Measurements from ENCODE around the gene DOP1B.

Gene DOP1B

DNA sequence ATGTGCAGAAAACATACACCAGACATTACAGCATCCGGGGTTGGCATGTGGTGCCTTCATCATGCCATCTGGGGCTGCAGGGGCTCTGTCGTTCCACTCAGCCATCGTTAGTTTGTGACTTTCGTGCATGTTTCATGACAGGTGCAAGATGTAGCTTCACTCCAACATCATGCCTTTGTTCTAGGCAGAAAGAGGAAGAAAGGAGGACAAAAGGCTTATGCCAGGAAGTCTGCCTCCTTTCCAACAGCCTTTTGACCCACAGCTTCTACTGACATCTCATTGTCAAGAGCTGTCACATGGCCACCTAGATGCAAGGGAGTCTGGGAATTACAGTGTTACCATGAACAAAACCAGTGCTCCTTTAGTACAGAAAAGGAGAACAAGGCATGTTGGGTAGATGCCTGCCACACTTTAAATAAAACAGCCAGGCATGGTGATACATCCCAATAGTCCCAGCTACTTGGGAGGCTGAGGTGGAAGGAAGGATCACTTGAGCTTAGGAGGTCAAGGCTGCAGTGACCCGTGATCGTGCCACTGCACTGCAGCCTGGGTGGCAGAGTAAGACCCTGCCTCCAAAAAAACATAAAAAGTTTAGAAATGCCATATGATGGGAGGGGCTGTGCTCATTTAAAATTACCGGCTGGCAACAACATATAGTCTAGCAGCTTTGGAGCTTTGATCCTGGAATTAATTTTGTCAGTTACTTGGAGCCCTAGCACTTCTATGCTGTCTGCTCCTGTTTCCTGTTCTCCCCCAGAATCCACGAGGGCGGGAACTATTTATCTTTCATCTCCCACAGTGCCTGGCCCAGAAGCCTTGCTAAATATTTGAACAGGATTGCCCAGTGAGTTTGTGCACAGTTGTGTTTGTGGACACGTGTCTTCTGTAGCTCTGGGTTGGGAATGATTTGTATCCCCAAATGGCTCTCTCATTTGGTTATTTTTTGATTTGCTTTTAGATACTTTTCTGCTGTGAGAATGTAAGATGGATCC lies 7.4 kb downstream of the DOP1B start:
- H3K9ac ChIP-seq (ENCODE audit: low read depth, low read length): no peak overlapping the region
- H3K4me3 ChIP-seq (ENCODE audit: low read length): no peak overlapping the region
- no peaks in the 10 kb centered on the region for H3K9me3 ChIP-seq (ENCODE audit: insufficient read depth, low read depth, low read length)
- H3K4me1 ChIP-seq (ENCODE audit: insufficient read depth, low read length): no peaks in the 10 kb centered on the region
- no peaks in the 10 kb centered on the region for H3K36me3 ChIP-seq (ENCODE audit: insufficient read depth, low read depth, low read length)
- H3K27ac ChIP-seq (ENCODE audit: low read length): no peak overlapping the region
- no peaks in the 10 kb centered on the region for H3K27me3 ChIP-seq (ENCODE audit: insufficient read depth, low read length)

DNA sequence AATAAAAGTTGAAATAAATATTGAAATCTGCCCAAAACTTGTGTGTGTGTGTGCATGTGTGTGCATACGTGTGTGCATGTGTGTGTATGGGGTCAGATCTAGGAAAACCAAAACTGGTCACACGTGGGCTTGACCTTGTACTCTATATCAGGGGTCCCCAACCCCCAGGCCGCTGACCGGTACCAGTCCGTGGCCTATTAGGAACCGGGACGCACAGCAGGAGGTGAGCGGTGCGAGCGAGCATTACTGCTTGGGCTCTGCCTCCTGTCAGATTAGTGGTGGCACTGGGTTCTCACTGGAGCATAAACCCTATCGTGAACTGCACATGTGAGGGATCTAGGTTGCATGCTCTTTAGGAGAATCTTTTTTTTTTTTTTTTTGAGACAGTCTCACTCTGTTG lies 8.7 kb downstream of the DOP1B start:
- Histone ChIP-seq H3K27ac (ENCODE audit: low read length) (no peak overlapping the region), H3K4me1 (ENCODE audit: insufficient read depth, low read length) (no peaks in the 10 kb centered on the region), H3K9ac (ENCODE audit: low read depth, low read length) (no peak overlapping the region), H3K27me3 (ENCODE audit: insufficient read depth, low read length) (no peaks in the 10 kb centered on the region), H3K36me3 (ENCODE audit: insufficient read depth, low read depth, low read length) (no peaks in the 10 kb centered on the region), H3K4me3 (ENCODE audit: low read length) (no peak overlapping the region), H3K9me3 (ENCODE audit: insufficient read depth, low read depth, low read length) (no peaks in the 10 kb centered on the region)

- Histone ChIP-seq H3K27ac (ENCODE audit: low read length) (no peak overlapping the region), H3K36me3 (ENCODE audit: insufficient read depth, low read depth, low read length) (no peaks in the 10 kb centered on the region), H3K9ac (ENCODE audit: low read depth, low read length) (no peak overlapping the region), H3K9me3 (ENCODE audit: insufficient read depth, low read depth, low read length) (no peaks in the 10 kb centered on the region), H3K27me3 (ENCODE audit: insufficient read depth, low read length) (no peaks in the 10 kb centered on the region), H3K4me1 (ENCODE audit: insufficient read depth, low read length) (no peaks in the 10 kb centered on the region), H3K4me3 (ENCODE audit: low read length) (no peak overlapping the region)
Observed at GRCh38 chr21:36166705-36167104, 10.1 kb downstream of the DOP1B start.

DNA sequence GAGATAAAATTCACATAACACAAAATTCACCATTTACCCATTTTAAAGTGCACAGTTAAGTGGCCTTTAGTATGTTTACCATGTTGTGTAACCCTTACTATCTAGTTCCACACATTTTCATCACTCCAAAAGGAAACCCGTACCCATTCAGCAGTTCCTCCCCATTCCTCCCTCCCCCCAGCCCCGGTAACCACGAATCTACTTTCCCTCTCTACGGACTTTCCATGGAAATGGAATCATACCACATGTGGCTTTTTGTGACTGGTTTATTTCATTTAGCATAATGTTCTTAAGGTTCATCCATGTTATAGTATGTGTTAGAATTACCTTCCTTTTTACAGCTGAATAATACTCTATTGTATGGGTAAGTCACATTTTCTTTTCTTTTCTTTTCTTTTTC lies 10.9 kb downstream of the DOP1B start:
- Histone ChIP-seq H3K27ac (ENCODE audit: low read length) (no peak overlapping the region), H3K27me3 (ENCODE audit: insufficient read depth, low read length) (no peaks in the 10 kb centered on the region), H3K9me3 (ENCODE audit: insufficient read depth, low read depth, low read length) (no peaks in the 10 kb centered on the region), H3K9ac (ENCODE audit: low read depth, low read length) (no peak overlapping the region), H3K36me3 (ENCODE audit: insufficient read depth, low read depth, low read length) (no peaks in the 10 kb centered on the region), H3K4me3 (ENCODE audit: low read length) (no peak overlapping the region), H3K4me1 (ENCODE audit: insufficient read depth, low read length) (no peaks in the 10 kb centered on the region)

GRCh38 chr21:36169470-36170128 lies 13.0 kb downstream of the DOP1B start:
- Histone ChIP-seq H3K27me3 (ENCODE audit: insufficient read depth, low read length) (no peaks in the 10 kb centered on the region), H3K36me3 (ENCODE audit: insufficient read depth, low read depth, low read length) (no peaks in the 10 kb centered on the region), H3K9ac (ENCODE audit: low read depth, low read length) (no peak overlapping the region), H3K27ac (ENCODE audit: low read length) (no peak overlapping the region), H3K4me1 (ENCODE audit: insufficient read depth, low read length) (no peaks in the 10 kb centered on the region), H3K4me3 (ENCODE audit: low read length) (no peak overlapping the region), H3K9me3 (ENCODE audit: insufficient read depth, low read depth, low read length) (no peaks in the 10 kb centered on the region)

DNA sequence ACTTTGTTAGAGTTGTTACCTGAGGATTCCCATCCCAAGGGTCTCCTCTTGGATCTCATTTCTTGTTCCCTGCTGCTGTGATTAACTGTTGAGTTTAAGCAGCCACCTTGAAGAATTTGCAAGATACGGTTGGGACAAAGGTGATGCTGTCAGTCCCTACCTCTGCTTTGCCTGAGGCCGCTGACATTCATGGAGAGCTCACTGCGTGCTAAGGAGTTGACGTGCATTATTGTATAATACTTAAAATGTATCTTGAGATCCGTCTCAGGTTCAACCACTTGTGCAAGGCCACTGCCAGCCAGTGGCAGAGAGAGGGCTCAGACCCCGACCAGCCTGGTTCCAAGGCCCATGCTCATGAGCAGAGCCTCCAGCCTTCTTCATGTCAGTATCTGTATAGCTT lies 14.2 kb downstream of the DOP1B start:
- no peak overlapping the region for H3K27ac ChIP-seq (ENCODE audit: low read length)
- H3K9me3 ChIP-seq (ENCODE audit: insufficient read depth, low read depth, low read length): no peaks in the 10 kb centered on the region
- no peaks in the 10 kb centered on the region for H3K36me3 ChIP-seq (ENCODE audit: insufficient read depth, low read depth, low read length)
- no peaks in the 10 kb centered on the region for H3K27me3 ChIP-seq (ENCODE audit: insufficient read depth, low read length)
- no peaks in the 10 kb centered on the region for H3K4me1 ChIP-seq (ENCODE audit: insufficient read depth, low read length)
- no peak overlapping the region for H3K4me3 ChIP-seq (ENCODE audit: low read length)
- no peak overlapping the region for H3K9ac ChIP-seq (ENCODE audit: low read depth, low read length)

GRCh38 chr21:36171336-36171735 lies 14.7 kb downstream of the DOP1B start:
- H3K36me3 ChIP-seq (ENCODE audit: insufficient read depth, low read depth, low read length): no peaks in the 10 kb centered on the region
- no peak overlapping the region for H3K4me3 ChIP-seq (ENCODE audit: low read length)
- no peaks in the 10 kb centered on the region for H3K9me3 ChIP-seq (ENCODE audit: insufficient read depth, low read depth, low read length)
- no peaks in the 10 kb centered on the region for H3K4me1 ChIP-seq (ENCODE audit: insufficient read depth, low read length)
- no peaks in the 10 kb centered on the region for H3K27me3 ChIP-seq (ENCODE audit: insufficient read depth, low read length)
- no peak overlapping the region for H3K27ac ChIP-seq (ENCODE audit: low read length)
- no peak overlapping the region for H3K9ac ChIP-seq (ENCODE audit: low read depth, low read length)

GRCh38 chr21:36171741-36172331 lies 15.2 kb downstream of the DOP1B start:
- Histone ChIP-seq H3K27me3 (ENCODE audit: insufficient read depth, low read length) (no peaks in the 10 kb centered on the region), H3K27ac (ENCODE audit: low read length) (no peak overlapping the region), H3K36me3 (ENCODE audit: insufficient read depth, low read depth, low read length) (no peaks in the 10 kb centered on the region), H3K4me3 (ENCODE audit: low read length) (no peak overlapping the region), H3K9me3 (ENCODE audit: insufficient read depth, low read depth, low read length) (no peaks in the 10 kb centered on the region), H3K9ac (ENCODE audit: low read depth, low read length) (no peak overlapping the region), H3K4me1 (ENCODE audit: insufficient read depth, low read length) (no peaks in the 10 kb centered on the region)

- Histone ChIP-seq H3K4me1 (ENCODE audit: insufficient read depth, low read length) (no peaks in the 10 kb centered on the region), H3K36me3 (ENCODE audit: insufficient read depth, low read depth, low read length) (no peaks in the 10 kb centered on the region)
Observed at GRCh38 chr21:36174780-36175179, 18.2 kb downstream of the DOP1B start.

DNA sequence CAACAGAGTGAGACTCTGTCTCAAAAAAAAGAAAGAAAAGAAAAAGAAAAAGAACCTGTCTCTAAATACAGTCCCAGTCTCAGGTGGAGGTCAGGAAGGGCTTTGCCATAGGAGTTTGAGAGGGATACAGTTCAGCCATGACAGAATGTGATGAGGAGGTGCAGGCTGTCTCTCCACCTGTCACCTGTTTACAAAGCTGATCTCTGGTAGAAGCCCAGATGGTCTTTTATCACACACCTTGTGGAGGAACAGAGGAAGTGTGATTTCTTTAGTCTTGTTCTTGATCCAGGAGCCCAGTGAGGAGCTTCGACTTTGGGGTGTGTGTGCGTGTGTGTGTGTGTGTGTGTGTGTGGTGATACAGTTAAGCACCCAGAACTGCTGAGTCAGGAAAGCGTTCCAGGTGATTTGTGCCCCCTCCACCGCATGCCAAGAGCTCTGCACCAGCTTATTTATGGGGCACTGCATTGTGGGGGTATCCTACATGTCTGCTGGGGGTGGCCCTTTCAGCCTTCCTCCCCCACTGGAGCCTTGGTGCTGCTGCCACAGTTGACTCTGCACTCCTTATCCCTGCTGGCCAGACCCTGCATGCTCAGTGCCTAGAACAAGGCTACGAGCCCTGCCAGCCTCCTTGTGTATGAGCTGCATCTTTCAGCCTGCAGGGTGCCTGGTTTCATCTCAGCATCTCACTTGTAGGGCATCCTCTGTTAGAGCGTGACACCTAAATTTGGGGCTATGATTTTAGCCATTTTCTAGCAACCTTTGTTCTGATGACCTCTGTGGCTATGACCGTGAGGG lies 19.3 kb downstream of the DOP1B start:
- no peak overlapping the region for H3K9ac ChIP-seq (ENCODE audit: low read depth, low read length)
- no peak overlapping the region for H3K27ac ChIP-seq (ENCODE audit: low read length)
- H3K36me3 ChIP-seq (ENCODE audit: insufficient read depth, low read depth, low read length): no peaks in the 10 kb centered on the region
- H3K27me3 ChIP-seq (ENCODE audit: insufficient read depth, low read length): no peaks in the 10 kb centered on the region
- no peak overlapping the region for H3K4me3 ChIP-seq (ENCODE audit: low read length)
- H3K4me1 ChIP-seq (ENCODE audit: insufficient read depth, low read length): no peaks in the 10 kb centered on the region
- no peaks in the 10 kb centered on the region for H3K9me3 ChIP-seq (ENCODE audit: insufficient read depth, low read depth, low read length)

More at GRCh38 chr21:36174780-36175179, 18.2 kb downstream of the DOP1B start:
- Histone ChIP-seq H3K4me3 (ENCODE audit: low read length) (no peak overlapping the region), H3K27ac (ENCODE audit: low read length) (no peak overlapping the region), H3K9ac (ENCODE audit: low read depth, low read length) (no peak overlapping the region), H3K9me3 (ENCODE audit: insufficient read depth, low read depth, low read length) (no peaks in the 10 kb centered on the region), H3K27me3 (ENCODE audit: insufficient read depth, low read length) (no peaks in the 10 kb centered on the region)

DNA sequence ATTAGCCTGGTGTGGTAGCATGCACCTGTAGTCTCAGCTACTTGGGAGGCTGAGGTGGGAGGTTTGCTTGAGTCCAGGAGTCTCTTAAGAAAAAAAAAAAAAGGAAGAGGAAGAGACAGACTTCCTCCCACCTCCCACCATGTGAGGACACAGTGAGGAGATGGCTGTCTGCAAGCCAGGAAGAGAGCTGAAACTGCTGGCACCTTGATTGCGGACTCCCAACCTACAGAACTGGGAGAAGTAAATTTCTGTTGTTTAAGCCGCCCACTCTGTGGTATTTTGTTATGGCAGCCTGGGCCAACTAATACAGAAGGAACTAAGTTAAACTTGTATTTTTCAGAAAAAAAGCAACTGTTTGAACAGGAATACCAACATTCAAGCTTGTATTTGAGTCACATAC lies 21.7 kb downstream of the DOP1B start:
- Histone ChIP-seq H3K27me3 (ENCODE audit: insufficient read depth, low read length) (no peaks in the 10 kb centered on the region), H3K36me3 (ENCODE audit: insufficient read depth, low read depth, low read length) (no peaks in the 10 kb centered on the region), H3K4me3 (ENCODE audit: low read length) (no peak overlapping the region), H3K27ac (ENCODE audit: low read length) (no peak overlapping the region), H3K9me3 (ENCODE audit: insufficient read depth, low read depth, low read length) (no peaks in the 10 kb centered on the region), H3K4me1 (ENCODE audit: insufficient read depth, low read length) (no peaks in the 10 kb centered on the region), H3K9ac (ENCODE audit: low read depth, low read length) (no peak overlapping the region)
